GM12864 (cell line): ENCODE results near the gene ATP1A3.

Experiments used
- DNase-seq: peaks from one replicate; pipeline ENCODE4 v3.0.0-alpha.2; 2011; ENCODE audit warnings: low read depth
- H3K4me3 ChIP-seq: 2 replicates; pipeline ENCODE4 v1.5.1; 2011; ENCODE audit warnings: mild to moderate bottlenecking, low read depth, low read length, control low read depth
- CTCF ChIP-seq: IDR thresholded peaks from 2 replicates; pipeline ENCODE4 v1.5.1; 2011; ENCODE audit warnings: low read depth, mild to moderate bottlenecking, moderate library complexity, low read length, control low read depth, inconsistent platforms; ENCODE audit errors: missing control alignments

ATP1A3 gene

GRCh38 chr19:41978470-41978869, 15.6 kb downstream of the ATP1A3 start:
- DNase-seq = no peak
- no peak overlapping the region for H3K4me3 ChIP-seq
- TF ChIP-seq CTCF = no peak

- H3K4me3 ChIP-seq = no peak overlapping the region
- DNase-seq = no peak
- no peak for TF ChIP-seq CTCF
Observed at GRCh38 chr19:41977916-41978315, 16.1 kb downstream of the ATP1A3 start.

GRCh38 chr19:41974652-41975051, 19.4 kb downstream of the ATP1A3 start:
- no peak overlapping the region for H3K4me3 ChIP-seq
- TF ChIP-seq CTCF = no peak
- no peak for DNase-seq

- no peak for TF ChIP-seq CTCF
- H3K4me3 ChIP-seq = no peak overlapping the region
- DNase-seq = no peak
Observed at GRCh38 chr19:41971363-41971762, 22.7 kb downstream of the ATP1A3 start.

- H3K4me3 ChIP-seq = no peak overlapping the region
- no peak for DNase-seq
- no peak for TF ChIP-seq CTCF
Observed at GRCh38 chr19:41969772-41970458, 24.1 kb downstream of the ATP1A3 start.

GRCh38 chr19:41968751-41969595, 25.1 kb downstream of the ATP1A3 start:
- DNase-seq = no peak
- TF ChIP-seq CTCF = no peak
- no peak overlapping the region for H3K4me3 ChIP-seq
